Astrocyte of the cerebellum (primary cell): ENCODE measurements around the gene TMTC1.

Experiments used
- DNase-seq: peaks from one replicate; pipeline ENCODE4 v3.0.0-alpha.2; 2011; ENCODE audit warnings: low read depth
- H3K4me3 ChIP-seq: 2 replicates; pipeline ENCODE4 v1.5.1; 2011; ENCODE audit warnings: mild to moderate bottlenecking, low read depth, low read length, moderate library complexity
- CTCF ChIP-seq: IDR thresholded peaks from 2 replicates; pipeline ENCODE4 v1.5.1; 2012; ENCODE audit warnings: low read length, low read depth, moderate library complexity, mild to moderate bottlenecking; ENCODE audit errors: missing control alignments
- in situ Hi-C: cut with HindIII; loops from 2 replicates; pipeline ENCODE4 v1.10.0; 2017; ENCODE audit warnings: low sequenced_read_pairs

Gene TMTC1

GRCh38 chr12:29578070-29578469, 205.7 kb downstream of the TMTC1 start:
- DNase-seq = no peak
- in situ Hi-C loops = no loop called here
- no peak for TF ChIP-seq CTCF
- no peak overlapping the region for H3K4me3 ChIP-seq

GRCh38 chr12:29574500-29574899, 209.2 kb downstream of the TMTC1 start:
- DNase-seq = no peak
- in situ Hi-C loops = no loop called here
- no peak for TF ChIP-seq CTCF
- no peak overlapping the region for H3K4me3 ChIP-seq

- TF ChIP-seq CTCF = no peak
- H3K4me3 ChIP-seq = no peak overlapping the region
- in situ Hi-C loops = no loop called here
- no peak for DNase-seq
Observed at GRCh38 chr12:29572938-29573337, 210.8 kb downstream of the TMTC1 start.

GRCh38 chr12:29572464-29572863, 211.3 kb downstream of the TMTC1 start:
- TF ChIP-seq CTCF = no peak
- no peak for DNase-seq
- in situ Hi-C loops = no loop called here

GRCh38 chr12:29569132-29569757, 214.5 kb downstream of the TMTC1 start:
- no peak overlapping the region for H3K4me3 ChIP-seq
- no peak for TF ChIP-seq CTCF
- in situ Hi-C loops = no loop called here
- no peak for DNase-seq

More at GRCh38 chr12:29572464-29572863, 211.3 kb downstream of the TMTC1 start:
- H3K4me3 ChIP-seq = no peak overlapping the region

GRCh38 chr12:29566441-29566840, 217.3 kb downstream of the TMTC1 start:
- H3K4me3 ChIP-seq = no peak overlapping the region
- TF ChIP-seq CTCF = no peak
- DNase-seq = no peak
- in situ Hi-C loops = no loop called here
